ENCODE measurements around the gene ZBTB4. TPM values are rescaled to one million over a fixed set of nuclear protein-coding genes. Genes with fewer than 3 reads are reported as not detected.
A peak's percentile ranks its signal among the peaks of the same experiment; 100 is the strongest.

ZBTB4 gene
- total RNA-seq, 1 experiment from 2014 or later = 14.4 TPM

- no peak overlapping the region for H4K91ac ChIP-seq (ENCODE audit: insufficient read length, low read depth, low read length)
- no peak overlapping the region for H4K5ac ChIP-seq (ENCODE audit: insufficient read length, low read depth, low read length)
- no peak overlapping the region for H2BK5ac ChIP-seq (ENCODE audit: insufficient read length, low read length)
- H3K27me3 Mint-ChIP-seq (ENCODE audit: low read depth) = no peaks in the 10 kb centered on the region
- H3K27ac Mint-ChIP-seq = peak overlapping the region in 1 of 3 experiments; percentile 47; a peak in 2 of 7 replicates
- H2BK12ac ChIP-seq (ENCODE audit: insufficient read length, low read depth, low read length) = no peak overlapping the region
- H2AFZ ChIP-seq (ENCODE audit: low read length) = no peak overlapping the region
- no peak for TF ChIP-seq CTCF (conservative IDR thresholded peaks at IDR 0.05)
- H2BK20ac ChIP-seq (ENCODE audit: low read depth, low read length, poor library complexity, severe bottlenecking) = no peak overlapping the region
- no peak overlapping the region for H2BK15ac ChIP-seq (ENCODE audit: low read depth, low read length)
- peaks cover 9 to 26% of the 10 kb centered on the region in 2 experiments for H3K4me1 Mint-ChIP-seq
- no peak overlapping the region for H3K14ac ChIP-seq (ENCODE audit: insufficient read depth, low read length)
- no CpG with 5 or more reads among the region's 18 CpGs for WGBS (ENCODE audit: extremely low coverage, insufficient read length, low lambda C conversion rate)
- H3K79me2 ChIP-seq (ENCODE audit: insufficient read depth, low read length) = no peaks in the 10 kb centered on the region
- no peak overlapping the region for H3K18ac ChIP-seq (ENCODE audit: insufficient read length, low read depth, low read length)
- no peaks in the 10 kb centered on the region for H4K20me1 ChIP-seq (ENCODE audit: control insufficient read depth, insufficient read depth, insufficient read length)
- H3K27me3 ChIP-seq (ENCODE audit: insufficient read depth, low read length) = no peaks in the 10 kb centered on the region
- no peaks in the 10 kb centered on the region for H3K9me3 ChIP-seq (ENCODE audit: control insufficient read depth, low read depth, low read length)
- no peaks in the 10 kb centered on the region for H3K23me2 ChIP-seq (ENCODE audit: insufficient read length, low read depth, low read length, poor library complexity, severe bottlenecking)
- H4K8ac ChIP-seq (replicated peaks; ENCODE audit: insufficient read length, low read depth, low read length) = no peak overlapping the region
- peaks cover 8 to 30% (median 30%) of the 10 kb centered on the region in 3 experiments; a peak in 6 of 7 replicates for H3K36me3 Mint-ChIP-seq (ENCODE audit: insufficient read depth in 1 of 3, low read depth in 3 of 3)
- no peaks in the 10 kb centered on the region for H3K4me1 ChIP-seq (ENCODE audit: insufficient read depth, low read length)
- H3K79me1 ChIP-seq (ENCODE audit: insufficient read depth, low read depth, low read length, poor library complexity, severe bottlenecking) = no peaks in the 10 kb centered on the region
- H3K23ac ChIP-seq (ENCODE audit: insufficient read length, low read depth, low read length) = no peak overlapping the region
- H3K27ac ChIP-seq (ENCODE audit: insufficient read length, low read depth, low read length) = no peak overlapping the region
- no peak overlapping the region for H3K4me2 ChIP-seq (ENCODE audit: insufficient read depth, insufficient read length, low read length)
- H3K4me3 Mint-ChIP-seq = no peak overlapping the region; a peak in 1 of 5 replicates
- H3K4ac ChIP-seq (ENCODE audit: low read depth, low read length) = no peak overlapping the region
- no peak overlapping the region for H2AK5ac ChIP-seq (ENCODE audit: insufficient read length, low read length)
- no peak overlapping the region for H2BK120ac ChIP-seq (ENCODE audit: low read depth, low read length, poor library complexity, severe bottlenecking)
- no peaks in the 10 kb centered on the region for H3K9me3 Mint-ChIP-seq
- H3K56ac ChIP-seq (ENCODE audit: insufficient read length, low read depth, low read length) = no peak overlapping the region
- H3K9ac ChIP-seq (ENCODE audit: extremely low read depth, insufficient read length, low read length) = no peak overlapping the region
- DNase-seq = no peak
- no peak overlapping the region for H3T11ph ChIP-seq (ENCODE audit: low read length)
Measured at GRCh38 chr17:7418472-7419152, 60.8 kb downstream of the ZBTB4 start.
